ENCODE results near the gene SFXN5. TPM values are rescaled to one million over a fixed set of nuclear protein-coding genes. Genes with fewer than 3 reads are reported as not detected.

The SFXN5 gene
- total RNA-seq, 2 donors from 2014 or later = 10.3 to 10.9 TPM

GRCh38 chr2:72955228-72956049, 116.1 kb downstream of the SFXN5 start:
- no peak for DNase-seq (ENCODE audit: low spot score)
- intact Hi-C loops (cut with DNase I) = loop anchor here in 1 of 2 donors (5.0 kb wide), 1 partner anchor 1803 kb away; no protein-coding TSS in a partner anchor

GRCh38 chr2:72954376-72955227, 116.9 kb downstream of the SFXN5 start:
- DNase-seq (ENCODE audit: low spot score) = no peak
- intact Hi-C loops (cut with DNase I) = loop anchor here in 1 of 2 donors (5.0 kb wide), 1 partner anchor 1802 kb away; no protein-coding TSS in a partner anchor

- intact Hi-C loops (cut with DNase I) = no loop called here
- no peak for DNase-seq (ENCODE audit: low spot score)
Observed at GRCh38 chr2:72953976-72954375, 117.5 kb downstream of the SFXN5 start.

- DNase-seq (ENCODE audit: low spot score) = no peak
- intact Hi-C loops (cut with DNase I) = no loop called here
Observed at GRCh38 chr2:72953528-72953927, 118.0 kb downstream of the SFXN5 start.

- no peak for DNase-seq (ENCODE audit: low spot score)
- intact Hi-C loops (cut with DNase I) = no loop called here
Observed at GRCh38 chr2:72952961-72953360, 118.6 kb downstream of the SFXN5 start.

- intact Hi-C loops (cut with DNase I) = no loop called here
- DNase-seq (ENCODE audit: low spot score) = no peak
Observed at GRCh38 chr2:72952110-72952823, 119.2 kb downstream of the SFXN5 start.

- intact Hi-C loops (cut with DNase I) = no loop called here
- no peak for DNase-seq (ENCODE audit: low spot score)
Observed at GRCh38 chr2:72951303-72952095, 120.0 kb downstream of the SFXN5 start.

GRCh38 chr2:72950558-72951255, 120.8 kb downstream of the SFXN5 start:
- no peak for DNase-seq (ENCODE audit: low spot score)
- intact Hi-C loops (cut with DNase I) = no loop called here

GRCh38 chr2:72949642-72950041, 121.9 kb downstream of the SFXN5 start:
- intact Hi-C loops (cut with DNase I) = no loop called here
- DNase-seq (ENCODE audit: low spot score) = no peak

GRCh38 chr2:72949045-72949444, 122.5 kb downstream of the SFXN5 start:
- DNase-seq (ENCODE audit: low spot score) = no peak
- intact Hi-C loops (cut with DNase I) = no loop called here

- DNase-seq (ENCODE audit: low spot score) = no peak
- intact Hi-C loops (cut with DNase I) = no loop called here
Observed at GRCh38 chr2:72947952-72948830, 123.3 kb downstream of the SFXN5 start.

GRCh38 chr2:72946466-72946865, 125.0 kb downstream of the SFXN5 start:
- intact Hi-C loops (cut with DNase I) = no loop called here
- no peak for DNase-seq (ENCODE audit: low spot score)

GRCh38 chr2:72945450-72946019, 126.0 kb downstream of the SFXN5 start:
- intact Hi-C loops (cut with DNase I) = no loop called here
- DNase-seq (ENCODE audit: low spot score) = no peak

GRCh38 chr2:72944804-72945449, 126.6 kb downstream of the SFXN5 start:
- DNase-seq (ENCODE audit: low spot score) = no peak
- intact Hi-C loops (cut with DNase I) = no loop called here

GRCh38 chr2:72943540-72944395, 127.7 kb downstream of the SFXN5 start:
- intact Hi-C loops (cut with DNase I) = no loop called here
- no peak for DNase-seq (ENCODE audit: low spot score)

Data from posterior vena cava (tissue), 2 donors.